Daoy (cell line): ENCODE results near the gene AGTPBP1. TPM values are rescaled to one million over a fixed set of nuclear protein-coding genes. Genes with fewer than 3 reads are reported as not detected.

Experiments used
- DNase-seq: peaks from one replicate; pipeline ENCODE4 v3.0.0-alpha.2; 2015; ENCODE audit warnings: low read depth
- total RNA-seq: library from RNA; depleted of rRNA; stranded (reverse); fragments of >200 nt; shearing (Covaris generic); gene quantifications from 2 replicates; pipeline ENCODE4 v1.2.3, GENCODE V29; 2014; rRNA removed

AGTPBP1 gene
- total RNA-seq, 1 experiment from 2014 or later: 17.3 TPM

DNA sequence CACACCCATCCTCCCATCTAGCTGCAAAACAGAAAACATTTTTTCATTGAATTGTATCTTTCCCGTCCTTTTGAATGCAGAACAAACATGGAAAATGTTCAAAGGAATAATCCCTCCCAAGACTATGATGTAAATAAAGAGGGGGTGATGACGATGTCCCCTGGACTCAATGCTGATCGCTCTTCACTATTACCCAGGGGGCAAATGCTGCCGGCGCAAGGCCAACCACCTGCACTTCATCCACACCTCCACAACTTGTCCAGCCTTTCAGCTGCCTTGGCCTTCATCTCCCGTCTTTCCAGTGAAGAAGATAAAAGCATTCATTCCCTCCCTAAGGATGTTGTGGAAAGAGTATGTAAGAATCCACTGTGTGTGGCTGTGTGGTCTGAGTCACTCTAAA is 240.3 kb downstream of the AGTPBP1 start:
- no peak for DNase-seq

Other genes starting within 250 kb of the AGTPBP1 start
- 28.2 and 30.9 TPM in 2 replicates for gene NAA35, start 199.2 kb upstream of the AGTPBP1 start, total RNA-seq